ENCODE data around the gene SEPTIN8. TPM values are rescaled to one million over a fixed set of nuclear protein-coding genes. Genes with fewer than 3 reads are reported as not detected.

SEPTIN8 gene
- 1 to 10 TPM; 5.8 to 6.6 TPM for total RNA-seq
- 1 to 10 TPM in 2 of 3 donors, under 1 TPM in 1; 0.82 to 1.2 (median 1.1) TPM for polyA plus RNA-seq
- total RNA-seq = 6.4 to 23.8 (median 12.7) reads per million in 6 experiments

- ATAC-seq = peak in 1 of 2 donors; percentile 46
- Mint-ChIP-seq H3K9me3 (no peaks in the 10 kb centered on the region), H3K4me3 (peak within 1 kb of the TSS; percentile 72 to 91 (median 80)), H3K4me1 (peaks cover 15 to 56% (median 30%) of the 10 kb centered on the region in 4 donors), H3K36me3 (no peaks in the 10 kb centered on the region), H3K27ac (peak within 1 kb of the TSS in 9 of 10 donors; percentile 3 to 86 (median 50)), H3K27me3 (peaks cover under 1 to 44% (median 36%) of the 10 kb centered on the region in 5 donors)
- peak in 5 of 10 donors; percentile 6 to 35 (median 33) for DNase-seq
- POLR2A ChIA-PET = interaction anchor here (1.1 to 1.4 kb wide), 4 partner anchors 13 to 186 kb away, joined by 3 to 6 read pairs (median 3); partner anchors contain the start of genes AFF4, CCNI2 and KIF3A
Measured at GRCh38 chr5:132777209-132778069, at the start of gene SEPTIN8. Gene SEPTIN8 (minus strand): TSS chr5:132777239. CDS start chr5:132777137, 102 bp downstream.

- DNase-seq (no peak), ATAC-seq (no peak)
- Mint-ChIP-seq H3K9me3 (no peaks in the 10 kb centered on the region), H3K36me3 (no peaks in the 10 kb centered on the region), H3K27ac (no peak overlapping the region), H3K27me3 (peaks cover 20 to 72% (median 42%) of the 10 kb centered on the region in 5 donors), H3K4me3 (peak overlapping the region in 9 of 10 donors; percentile 19 to 72 (median 50)), H3K4me1 (peaks cover 5 to 34% (median 15%) of the 10 kb centered on the region in 4 donors)
- POLR2A ChIA-PET = interaction anchor here (1.2 kb wide), 1 partner anchor 225 kb away, joined by 3 read pairs; the partner anchor contains the start of gene HSPA4
Measured at GRCh38 chr5:132826424-132827082, 49.5 kb upstream of the SEPTIN8 start.

- Mint-ChIP-seq H3K4me1 (peaks cover 3 to 27% (median 12%) of the 10 kb centered on the region in 4 donors), H3K36me3 (no peaks in the 10 kb centered on the region), H3K27me3 (peaks cover 17 to 67% (median 39%) of the 10 kb centered on the region in 5 donors), H3K9me3 (no peaks in the 10 kb centered on the region), H3K4me3 (peak overlapping the region in 7 of 10 donors; percentile 22 to 72 (median 36)), H3K27ac (no peak overlapping the region)
- DNase-seq (no peak), ATAC-seq (peak; percentile 27 to 41)
- POLR2A ChIA-PET = interaction anchor here (1.2 kb wide), 1 partner anchor 226 kb away, joined by 3 read pairs; the partner anchor contains the start of gene HSPA4
Measured at GRCh38 chr5:132825834-132826391, 48.9 kb upstream of the SEPTIN8 start.

GRCh38 chr5:132825033-132825833 lies 48.2 kb upstream of the SEPTIN8 start:
- Mint-ChIP-seq H3K27me3 (peaks cover 19 to 66% (median 42%) of the 10 kb centered on the region in 5 donors), H3K4me1 (peaks cover 4 to 30% (median 14%) of the 10 kb centered on the region in 4 donors), H3K27ac (no peak overlapping the region), H3K4me3 (peak overlapping the region in 9 of 10 donors; percentile 31 to 61 (median 45)), H3K36me3 (no peaks in the 10 kb centered on the region), H3K9me3 (no peaks in the 10 kb centered on the region)
- ATAC-seq (peak; percentile 1 to 4), DNase-seq (no peak)
- POLR2A ChIA-PET = no interaction called here

DNA sequence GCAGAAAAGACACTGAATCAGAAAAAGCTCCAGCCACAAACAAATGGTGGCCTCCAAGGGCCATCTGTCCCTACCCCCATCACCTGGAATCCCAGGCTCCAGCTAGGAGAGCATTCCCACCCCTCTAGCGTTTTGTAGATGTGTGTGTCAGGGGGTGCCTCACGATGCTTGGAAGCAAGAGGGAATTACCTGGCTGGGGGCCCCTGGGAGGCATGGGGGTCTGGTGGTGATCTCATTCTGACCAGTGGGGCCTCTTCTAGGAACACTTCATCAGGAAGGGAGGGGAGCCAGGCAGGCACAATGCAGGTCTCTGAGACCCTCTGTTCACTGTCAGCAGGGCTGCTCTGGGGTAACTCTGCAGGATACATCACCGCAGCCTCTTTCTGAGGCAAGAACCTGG lies 47.4 kb upstream of the SEPTIN8 start:
- Mint-ChIP-seq H3K36me3 (no peaks in the 10 kb centered on the region), H3K4me1 (peaks cover 4 to 30% (median 18%) of the 10 kb centered on the region in 4 donors), H3K9me3 (no peaks in the 10 kb centered on the region), H3K27me3 (peaks cover 21 to 67% (median 45%) of the 10 kb centered on the region in 5 donors), H3K4me3 (peak overlapping the region in 8 of 10 donors; percentile 33 to 54 (median 46)), H3K27ac (peak overlapping the region in 2 of 10 donors; percentile 13 to 43)
- POLR2A ChIA-PET = no interaction called here
- ATAC-seq (no peak), DNase-seq (no peak)

DNA sequence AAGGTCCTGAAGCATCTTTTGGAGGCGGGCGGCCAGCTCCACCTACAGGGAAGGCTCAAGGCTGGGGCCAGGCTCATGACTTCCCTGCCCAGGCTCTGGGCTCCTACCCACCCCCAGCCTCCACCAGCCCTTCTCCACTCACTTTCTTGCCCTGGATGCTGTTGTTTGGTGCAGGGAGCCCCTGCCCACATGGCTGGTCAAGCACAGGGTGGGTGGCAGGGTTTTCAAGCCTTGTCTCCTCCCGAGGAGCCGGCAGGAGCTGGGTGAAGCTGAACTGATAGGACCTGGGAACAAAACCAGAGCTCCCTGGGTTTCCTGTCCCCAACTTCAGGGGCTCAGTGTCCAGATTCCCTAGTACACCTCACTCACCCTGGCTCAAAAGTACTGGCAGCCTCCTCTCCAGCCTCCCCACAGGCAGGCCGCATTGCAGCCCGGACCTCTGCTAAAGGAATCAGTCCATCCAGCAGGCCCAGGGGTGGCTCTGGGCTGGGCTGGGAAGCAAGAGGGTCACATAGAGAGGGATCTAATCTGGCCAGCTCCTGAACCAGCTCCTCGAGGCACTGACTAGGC lies 46.5 kb upstream of the SEPTIN8 start:
- Mint-ChIP-seq H3K4me1 (peaks cover 6 to 30% (median 19%) of the 10 kb centered on the region in 4 donors), H3K4me3 (peak overlapping the region in 5 of 10 donors; percentile 26 to 47 (median 31)), H3K9me3 (no peaks in the 10 kb centered on the region), H3K27ac (no peak overlapping the region), H3K36me3 (no peaks in the 10 kb centered on the region), H3K27me3 (peaks cover 16 to 67% (median 45%) of the 10 kb centered on the region in 5 donors)
- DNase-seq (no peak), ATAC-seq (no peak)
- POLR2A ChIA-PET = interaction anchor here (0.6 kb wide), 1 partner anchor 135 kb away, joined by 4 read pairs; no protein-coding TSS in a partner anchor

- Mint-ChIP-seq H3K9me3 (no peaks in the 10 kb centered on the region), H3K4me1 (peaks cover 6 to 30% (median 19%) of the 10 kb centered on the region in 4 donors), H3K27ac (no peak overlapping the region), H3K4me3 (peak overlapping the region in 2 of 10 donors; percentile 36 to 47), H3K36me3 (no peaks in the 10 kb centered on the region), H3K27me3 (peaks cover 15 to 61% (median 41%) of the 10 kb centered on the region in 5 donors)
- no peak for DNase-seq
- no peak for ATAC-seq
- POLR2A ChIA-PET = no interaction called here
Measured at GRCh38 chr5:132822650-132823480, 45.8 kb upstream of the SEPTIN8 start.

DNA sequence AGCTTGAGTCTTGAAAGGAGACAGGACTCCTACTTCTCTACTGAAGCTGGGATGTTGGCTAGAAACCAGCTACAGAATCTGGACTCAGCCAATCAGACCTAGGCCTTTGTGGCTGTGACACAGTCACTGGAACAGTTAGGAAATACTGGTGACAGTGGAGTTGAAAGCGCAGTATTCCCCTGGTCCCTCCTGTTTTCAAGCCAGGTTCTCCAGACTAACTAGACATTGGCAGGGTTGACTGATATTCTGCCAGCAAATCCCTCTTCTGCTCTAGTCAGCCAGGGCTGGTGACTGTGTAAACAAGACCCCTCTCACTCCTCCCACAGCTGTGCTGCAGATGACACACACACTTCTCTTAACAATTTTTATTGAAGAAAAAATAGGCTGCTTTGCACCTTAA lies 44.8 kb upstream of the SEPTIN8 start:
- peak overlapping the region in 1 of 10 donors; percentile 43 for H3K4me3 Mint-ChIP-seq
- DNase-seq (no peak), ATAC-seq (no peak)
- H3K27me3 Mint-ChIP-seq = peaks cover 6 to 50% (median 30%) of the 10 kb centered on the region in 5 donors
- no peak overlapping the region for H3K27ac Mint-ChIP-seq
- H3K4me1 Mint-ChIP-seq = peaks cover 6 to 27% (median 18%) of the 10 kb centered on the region in 4 donors
- POLR2A ChIA-PET = no interaction called here
- no peaks in the 10 kb centered on the region for H3K36me3 Mint-ChIP-seq
- no peaks in the 10 kb centered on the region for H3K9me3 Mint-ChIP-seq

- no peak for DNase-seq
- no peak for ATAC-seq
- POLR2A ChIA-PET = interaction anchor here (2.5 kb wide), 1 partner anchor 73 kb away, joined by 7 read pairs; the partner anchor contains the start of gene CCNI2
- H3K4me1 Mint-ChIP-seq = peaks cover 6 to 27% (median 17%) of the 10 kb centered on the region in 4 donors
- no peak overlapping the region for H3K4me3 Mint-ChIP-seq
- H3K36me3 Mint-ChIP-seq = no peaks in the 10 kb centered on the region
- no peaks in the 10 kb centered on the region for H3K9me3 Mint-ChIP-seq
- H3K27ac Mint-ChIP-seq = no peak overlapping the region
- H3K27me3 Mint-ChIP-seq = peaks cover 3 to 46% (median 26%) of the 10 kb centered on the region in 5 donors
Measured at GRCh38 chr5:132821350-132821749, 44.3 kb upstream of the SEPTIN8 start.

DNA sequence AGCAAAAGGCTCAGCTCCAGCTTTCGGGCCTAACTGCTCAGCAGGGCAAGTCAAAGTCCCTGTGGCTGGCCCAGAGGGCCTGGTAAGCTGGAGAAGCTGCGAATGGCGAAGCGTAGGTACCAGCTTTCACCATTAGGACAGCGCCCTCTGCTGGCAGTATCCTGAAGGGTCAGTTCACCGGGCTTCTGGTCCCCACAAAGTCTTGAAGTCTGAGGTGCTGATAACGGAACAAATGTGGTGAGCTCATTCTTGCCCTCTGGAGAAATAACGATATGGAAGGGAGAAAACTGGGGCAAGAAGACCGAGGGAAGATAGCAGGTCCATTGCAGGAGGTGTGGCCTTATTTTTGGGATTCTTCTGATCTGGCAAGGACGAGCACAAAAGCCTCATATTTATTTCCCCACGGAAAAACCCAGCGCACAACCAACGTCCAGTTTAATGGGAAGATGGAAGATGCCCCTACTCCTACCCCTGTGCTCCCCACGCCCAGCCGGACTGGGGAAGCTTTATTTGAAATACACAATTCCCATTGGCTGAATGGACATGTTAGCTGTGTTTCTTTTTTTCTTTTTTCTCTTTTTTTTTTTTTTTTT lies 43.2 kb upstream of the SEPTIN8 start:
- POLR2A ChIA-PET = interaction anchor here (0.9 to 2.5 kb wide), 4 partner anchors 9 to 433 kb away, joined by 3 to 7 read pairs (median 4); partner anchors contain the start of gene CCNI2
- H3K27me3 Mint-ChIP-seq = peaks cover 3 to 40% (median 27%) of the 10 kb centered on the region in 5 donors
- no peaks in the 10 kb centered on the region for H3K9me3 Mint-ChIP-seq
- no peaks in the 10 kb centered on the region for H3K36me3 Mint-ChIP-seq
- DNase-seq (peak; percentile 66 to 92 (median 82)), ATAC-seq (peak; percentile 85 to 92)
- peak overlapping the region; percentile 37 to 88 (median 74) for H3K4me3 Mint-ChIP-seq
- H3K4me1 Mint-ChIP-seq = peaks cover 6 to 27% (median 16%) of the 10 kb centered on the region in 4 donors
- peak overlapping the region in 3 of 10 donors; percentile 36 to 75 (median 56) for H3K27ac Mint-ChIP-seq

Data from naive thymus-derived CD8-positive, alpha-beta T cell (primary cell).